ENCODE data around the gene SPARCL1. TPM values are rescaled to one million over a fixed set of nuclear protein-coding genes. Genes with fewer than 3 reads are reported as not detected.

Gene SPARCL1
- total RNA-seq, 1 donor from 2014 or later, result 10.0 TPM

DNA sequence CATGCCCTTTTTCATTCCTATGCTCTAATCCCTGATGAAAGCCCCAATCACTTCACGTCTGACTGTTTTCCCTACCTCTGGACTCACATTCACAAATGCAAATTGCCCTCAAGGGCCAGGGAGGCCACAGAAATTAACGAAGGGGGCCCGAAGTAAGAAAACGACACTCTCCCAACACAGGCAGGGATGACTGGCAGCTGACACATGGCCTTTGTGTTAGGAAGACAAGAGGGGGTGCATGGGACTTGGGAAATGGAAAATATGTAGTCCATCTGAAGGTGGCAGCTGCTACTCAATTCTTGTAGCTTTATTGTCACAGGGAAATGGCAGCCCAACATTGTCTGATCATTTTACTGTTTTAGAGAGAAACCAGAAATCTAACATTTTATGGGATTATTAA lies 12.3 kb upstream of the SPARCL1 start:
- no peak for DNase-seq (ENCODE audit: low read depth in 2 of 2)

DNA sequence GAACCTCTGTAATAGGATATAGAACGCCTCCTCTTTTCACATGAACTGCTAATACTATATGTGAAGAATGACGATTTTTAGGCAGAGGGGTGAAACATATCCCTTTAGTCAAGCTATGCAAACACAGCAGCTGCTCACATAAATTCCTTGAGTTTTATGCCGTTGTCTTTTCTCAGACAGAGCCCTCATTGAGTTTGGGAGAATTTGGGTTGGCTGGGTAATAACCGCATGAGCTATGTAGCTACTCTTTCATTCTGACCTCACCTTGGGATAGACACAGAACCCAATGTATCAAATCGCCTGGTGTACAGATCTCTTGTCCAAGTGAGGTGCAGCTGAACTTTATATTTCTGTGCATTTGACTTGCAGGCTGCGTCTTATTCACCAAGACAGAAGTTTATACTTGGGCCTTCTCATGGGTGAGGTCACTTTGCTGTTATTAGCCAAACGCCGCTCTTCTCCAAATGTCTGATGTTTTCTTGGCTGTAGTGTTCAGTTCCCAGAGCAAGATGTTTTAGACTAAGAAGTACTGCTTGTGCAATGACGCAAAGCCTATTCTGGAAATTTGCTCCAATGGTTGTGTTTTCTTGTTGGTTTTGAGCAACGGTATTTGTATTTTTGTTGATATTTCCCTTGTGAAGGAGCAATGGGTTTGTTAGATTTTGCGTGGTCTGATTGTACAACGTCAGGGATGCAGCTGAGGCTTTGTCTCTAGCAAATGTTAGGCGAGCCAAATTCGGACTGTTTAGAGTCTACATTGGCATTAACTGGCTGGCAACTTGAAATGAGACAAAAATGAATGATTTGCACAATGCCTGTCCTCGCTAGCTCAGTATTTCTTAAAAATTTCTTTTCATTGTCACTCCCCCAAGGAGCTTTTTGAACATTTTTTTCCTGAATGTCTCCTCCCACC lies 11.2 kb upstream of the SPARCL1 start:
- no peak for DNase-seq (ENCODE audit: low read depth in 2 of 2)

DNA sequence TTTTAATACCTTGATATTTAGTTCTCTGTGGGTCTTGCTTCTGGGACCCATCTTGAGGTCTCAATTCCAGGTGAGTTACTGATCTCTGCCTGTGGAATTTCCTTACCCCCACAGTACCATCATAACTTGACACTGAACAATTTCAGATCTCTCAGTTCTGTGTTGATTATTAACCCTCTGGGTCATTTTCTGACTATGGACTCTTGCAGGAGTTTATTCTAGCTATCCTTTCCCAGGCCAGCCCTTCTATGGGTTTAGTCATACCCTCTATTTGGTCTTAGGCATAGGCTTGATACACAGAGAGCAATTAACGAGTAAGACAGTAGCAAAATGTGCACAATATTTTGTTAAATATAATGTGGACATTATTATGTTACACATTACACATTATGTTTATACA lies 3.7 kb upstream of the SPARCL1 start:
- no peak for DNase-seq (ENCODE audit: low read depth in 2 of 2)

DNA sequence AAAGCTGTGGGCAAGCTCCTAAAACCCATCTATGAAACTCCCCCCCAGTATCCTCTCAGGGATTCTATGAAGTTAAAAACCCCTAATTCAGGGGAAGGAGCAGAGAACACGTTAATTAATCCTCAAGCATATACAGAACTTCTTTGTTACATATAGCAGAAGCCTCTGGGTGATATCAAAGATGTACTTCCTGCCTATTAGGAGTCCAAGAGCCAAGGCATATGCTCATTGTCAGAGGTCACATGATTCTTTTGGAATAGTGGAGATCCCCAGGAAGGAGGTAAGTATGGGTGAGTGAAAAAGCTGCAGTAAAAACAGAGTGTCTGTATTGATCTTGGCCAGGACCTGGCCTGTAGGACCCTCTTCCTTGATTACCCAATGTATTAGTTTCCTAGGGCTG lies 2.9 kb upstream of the SPARCL1 start:
- DNase-seq (ENCODE audit: low read depth in 2 of 2), result no peak

DNA sequence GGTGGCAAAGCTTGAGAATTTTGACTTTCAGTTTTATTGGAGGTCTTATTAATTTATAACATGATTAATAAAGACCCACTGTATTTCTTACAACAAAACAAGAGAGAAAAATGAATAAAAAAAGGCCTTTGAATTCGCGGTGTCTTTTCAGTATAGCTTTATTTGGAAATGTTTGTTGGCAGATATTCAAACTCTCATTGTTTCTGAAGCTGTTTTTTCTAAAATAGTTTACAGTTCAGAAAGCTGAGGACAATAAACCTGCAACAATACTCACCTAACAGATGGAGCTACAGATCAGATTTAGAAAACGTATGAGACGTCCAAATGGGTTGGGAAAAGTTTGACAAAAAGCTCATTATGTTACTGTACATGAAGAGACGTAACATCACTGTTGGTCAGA lies 2.4 kb upstream of the SPARCL1 start:
- DNase-seq (ENCODE audit: low read depth in 2 of 2), result peak in 1 of 2 donors; percentile 18

DNA sequence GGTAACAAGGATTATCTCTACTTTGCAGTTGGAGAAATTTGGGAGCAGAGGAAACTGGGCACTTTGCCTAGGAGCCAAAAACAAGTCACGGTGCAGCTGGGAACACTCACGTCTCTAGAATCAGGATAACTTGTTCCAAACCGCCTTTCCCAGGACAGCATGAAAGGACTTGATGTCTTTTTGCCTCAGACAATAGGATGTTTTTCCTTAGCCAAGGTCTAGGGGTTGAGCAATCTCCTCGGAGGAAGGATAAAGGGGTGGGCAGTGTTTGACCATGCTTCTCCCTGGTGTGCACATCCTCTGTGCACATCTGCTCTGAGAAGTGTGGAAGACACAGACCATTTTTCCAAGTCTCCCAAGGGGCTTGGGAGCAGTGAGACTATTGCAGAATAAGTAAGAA lies 1.7 kb upstream of the SPARCL1 start:
- peak in 1 of 2 donors; percentile 19 for DNase-seq (ENCODE audit: low read depth in 2 of 2)

DNA sequence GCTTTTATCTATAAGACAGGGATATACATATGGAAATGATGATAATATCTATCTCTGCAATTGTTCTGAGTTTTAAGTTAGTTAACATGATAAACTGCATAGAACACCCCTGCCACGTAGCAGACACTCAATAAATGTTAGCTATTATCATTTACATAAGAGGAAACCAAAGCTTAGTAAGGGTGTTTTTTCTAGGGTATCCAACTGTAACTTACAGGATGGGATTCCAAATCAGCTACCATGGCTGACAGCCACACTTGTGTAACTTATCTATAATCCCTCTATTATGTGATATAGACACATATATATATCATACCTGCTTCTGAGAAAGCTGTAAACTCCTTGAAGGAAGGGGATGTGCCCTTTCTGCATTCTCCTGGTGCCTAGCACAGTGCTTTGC lies 1.1 kb upstream of the SPARCL1 start:
- DNase-seq (ENCODE audit: low read depth in 2 of 2), result no peak

DNA sequence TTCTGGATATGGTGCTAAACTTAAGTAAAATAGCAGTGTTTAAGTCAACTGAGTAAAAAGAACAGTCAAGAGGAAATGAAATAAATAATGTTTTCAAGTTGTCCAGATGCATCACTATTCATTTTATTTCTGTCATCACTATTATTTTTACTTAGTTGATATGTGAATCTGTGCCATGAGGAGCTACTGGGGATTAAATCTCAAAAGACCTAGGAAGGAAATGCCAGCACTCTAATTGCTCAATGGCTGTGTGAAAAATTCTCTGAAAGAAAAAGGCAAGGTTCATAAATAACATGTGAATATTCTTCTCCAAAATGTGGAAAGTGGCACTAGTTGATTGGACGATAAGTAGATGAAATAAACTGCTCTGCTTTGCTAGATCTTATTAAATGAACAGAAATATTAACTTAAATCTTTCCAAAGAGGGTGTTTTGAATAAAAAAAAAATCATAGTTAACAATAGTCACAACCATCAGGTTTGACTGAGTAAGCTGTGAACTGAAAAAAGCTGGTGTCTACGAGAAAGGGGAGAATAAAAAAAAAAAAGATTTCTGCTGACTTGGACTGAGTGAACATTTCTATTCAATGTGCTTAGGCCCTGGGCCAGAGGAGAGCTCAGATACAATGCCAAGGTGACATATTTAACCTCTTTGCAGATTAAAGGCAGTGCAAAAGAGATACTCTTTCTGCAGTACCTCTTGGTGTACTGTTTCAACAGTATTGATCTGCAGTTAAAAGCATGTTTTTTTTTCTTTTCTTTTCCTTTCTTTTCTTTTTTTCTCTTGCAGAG lies 1.6 kb downstream of the SPARCL1 start:
- DNase-seq (ENCODE audit: low read depth in 2 of 2), result peak in 1 of 2 donors; percentile 10

DNA sequence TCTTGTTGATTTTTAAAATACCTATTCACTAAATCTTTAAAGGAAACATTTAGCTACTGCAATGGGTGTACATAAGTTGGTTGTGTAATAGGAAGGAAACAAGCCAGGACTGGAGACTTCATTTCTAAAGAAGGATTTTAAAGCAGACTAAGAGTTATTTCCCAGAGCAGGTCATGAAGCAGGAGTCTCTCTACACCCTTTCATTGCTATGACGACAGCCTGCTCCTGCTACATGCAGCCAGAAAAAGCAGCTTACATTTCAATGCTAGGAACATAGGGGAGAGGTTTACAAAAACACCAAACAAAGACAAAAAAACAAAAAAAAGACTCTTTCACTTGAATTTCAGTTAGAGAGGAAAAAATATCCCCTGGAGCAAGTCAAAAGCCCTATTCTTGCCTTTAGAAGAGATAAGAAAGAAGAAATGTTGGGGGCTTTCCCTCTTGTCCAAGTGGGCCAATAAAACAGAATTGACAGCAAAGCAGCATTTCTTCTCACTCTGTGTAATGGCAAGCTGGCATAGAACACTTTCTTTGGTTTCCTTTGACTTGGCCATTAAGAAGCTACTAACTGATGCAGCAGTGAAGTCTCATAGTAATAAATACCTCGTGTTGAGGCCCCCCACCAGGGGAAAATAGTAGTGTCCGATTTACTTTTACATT lies 3.4 kb downstream of the SPARCL1 start:
- no peak for DNase-seq (ENCODE audit: low read depth in 2 of 2)

DNA sequence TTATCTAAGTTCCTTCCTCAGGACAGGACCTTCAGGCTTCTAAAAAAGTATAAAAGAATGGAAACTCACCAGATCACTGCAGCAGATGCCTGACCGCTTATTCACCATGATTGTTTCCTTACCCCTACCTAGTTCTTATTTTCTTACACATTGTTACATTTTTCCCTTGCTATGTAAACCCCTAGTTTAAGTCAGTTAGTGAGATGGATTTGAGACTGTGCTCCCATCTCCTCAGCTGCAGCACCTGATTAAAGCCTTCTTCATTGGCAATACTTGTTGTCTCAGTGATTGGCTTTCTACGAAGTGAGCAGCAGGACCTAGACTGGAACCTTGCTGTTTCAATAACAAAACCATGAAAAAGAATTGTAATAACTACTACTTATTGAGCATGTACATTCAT lies 4.7 kb downstream of the SPARCL1 start:
- no peak for DNase-seq (ENCODE audit: low read depth in 2 of 2)

DNA sequence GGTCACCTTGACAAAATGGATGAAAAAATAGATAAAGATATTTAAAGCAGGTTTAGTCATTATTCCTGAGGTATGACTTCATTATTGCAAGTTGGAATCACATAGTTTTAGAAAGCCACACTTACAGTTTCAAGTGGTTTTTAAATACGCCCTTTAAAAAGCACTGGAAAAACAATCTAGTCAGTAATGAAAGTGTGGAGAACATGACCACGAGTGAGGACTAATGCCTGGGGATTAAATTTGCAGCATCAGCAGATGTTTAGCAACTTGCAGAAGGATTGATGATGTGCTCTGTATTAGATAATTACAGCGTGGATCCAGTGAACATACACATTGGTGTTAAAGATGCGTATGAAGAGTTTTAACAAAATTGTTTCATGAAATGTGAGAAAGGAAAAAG lies 5.9 kb downstream of the SPARCL1 start:
- no peak for DNase-seq (ENCODE audit: low read depth in 2 of 2)

DNA sequence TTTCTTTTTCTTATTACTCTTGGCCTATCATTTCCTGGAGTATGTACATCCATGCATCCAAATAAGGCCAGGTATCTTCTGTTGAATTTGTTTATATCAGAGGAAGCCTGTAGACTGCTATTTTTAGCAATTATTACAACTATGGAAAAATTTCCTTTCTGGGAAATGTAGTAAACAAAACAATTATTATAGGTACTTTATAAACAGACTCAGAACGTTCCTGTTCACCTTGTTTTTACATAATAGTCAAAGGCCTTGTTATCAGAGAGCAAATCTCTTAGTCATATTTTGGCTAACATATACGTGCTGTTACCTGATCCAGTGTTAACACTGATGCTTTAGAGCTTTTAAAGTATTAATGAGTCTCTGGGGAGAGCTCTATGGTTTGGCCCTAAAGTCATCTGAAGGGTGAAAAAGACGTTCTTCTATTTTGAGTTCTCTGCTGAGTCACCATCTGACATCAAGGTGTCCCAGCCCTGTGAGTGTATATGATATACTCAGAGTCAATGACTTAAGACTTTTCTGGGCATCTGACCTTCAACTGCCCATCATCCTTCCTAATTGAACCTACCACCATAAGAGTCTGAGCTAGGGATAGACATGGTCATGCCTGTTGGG lies 7.3 kb downstream of the SPARCL1 start:
- no peak for DNase-seq (ENCODE audit: low read depth in 2 of 2)

DNA sequence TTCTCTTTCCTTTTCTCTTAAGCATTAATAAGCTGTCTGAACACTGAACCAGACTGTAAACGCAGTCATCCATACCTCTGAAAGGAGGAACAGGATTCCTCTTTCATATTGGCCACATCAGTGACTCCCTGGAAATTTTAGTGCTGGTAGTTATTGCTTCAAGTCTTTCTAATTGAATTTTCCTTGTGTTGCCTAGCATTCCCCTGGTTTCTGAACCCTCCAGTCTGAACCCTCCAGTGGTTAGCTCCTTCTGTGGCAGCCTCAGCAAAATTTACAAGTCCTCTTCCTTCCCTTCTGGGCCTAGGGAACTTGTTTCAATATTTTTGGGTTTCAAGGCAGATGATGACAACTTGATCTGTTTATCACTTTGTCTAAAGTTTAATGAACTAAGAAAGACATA lies 7.9 kb downstream of the SPARCL1 start:
- DNase-seq (ENCODE audit: low read depth in 2 of 2), result no peak

DNA sequence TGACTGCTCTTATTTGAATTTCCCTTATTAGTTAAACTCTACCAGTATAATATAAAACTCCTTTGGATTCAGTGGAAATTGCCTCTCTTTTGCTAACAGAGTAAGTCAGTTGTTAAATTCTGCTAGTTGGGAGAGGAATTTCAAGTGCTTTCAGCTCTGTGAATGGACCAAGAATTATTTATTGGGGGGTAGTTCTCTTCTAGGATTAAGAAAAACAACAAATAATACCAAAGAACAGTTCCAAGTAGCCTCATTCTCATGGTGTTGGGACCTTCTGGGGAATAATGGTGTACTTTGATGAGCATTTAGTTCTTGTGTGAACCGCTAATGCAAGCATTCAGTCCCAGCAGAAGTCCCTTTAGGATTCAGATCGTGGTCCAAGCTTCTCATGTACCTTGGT lies 11.6 kb downstream of the SPARCL1 start:
- no peak for DNase-seq (ENCODE audit: low read depth in 2 of 2)

DNA sequence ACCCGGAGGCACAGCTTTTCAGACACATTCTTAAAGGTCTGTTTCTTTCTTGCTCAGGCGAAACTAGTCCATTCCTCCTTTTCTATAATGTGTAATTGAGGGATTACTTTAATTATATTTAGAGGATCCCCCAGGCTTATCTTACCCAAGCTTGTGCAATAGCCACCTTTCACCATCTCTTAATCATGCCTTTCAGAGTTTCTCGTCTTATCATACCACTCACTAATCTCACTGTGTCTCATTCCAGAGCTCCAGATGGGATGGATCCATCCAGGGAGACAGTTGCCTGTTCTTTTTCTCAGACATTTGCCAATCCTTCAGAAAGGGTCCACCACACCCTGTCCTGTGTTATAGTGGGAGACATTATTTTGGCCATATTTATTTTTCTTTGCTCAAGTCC lies 12.5 kb downstream of the SPARCL1 start:
- no peak for DNase-seq (ENCODE audit: low read depth in 2 of 2)

DNA sequence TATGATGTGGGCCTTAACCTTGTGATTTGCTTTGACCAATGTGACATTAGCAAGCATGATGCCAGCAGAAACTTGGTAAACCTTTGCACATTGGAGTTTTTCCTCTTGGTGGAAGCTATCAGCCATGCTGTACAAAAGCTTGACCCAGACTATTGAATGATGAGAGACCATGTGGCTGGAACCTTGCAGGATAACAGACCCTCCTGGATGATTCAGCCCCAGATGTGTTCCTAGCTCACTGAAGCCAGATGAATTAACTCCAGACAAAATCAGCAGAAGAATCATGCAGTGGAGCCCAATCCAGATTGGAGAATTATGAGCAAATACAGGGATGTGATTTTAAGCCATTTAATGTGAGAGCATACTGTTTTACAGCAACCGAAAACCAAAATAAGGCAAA lies 16.8 kb downstream of the SPARCL1 start:
- no peak for DNase-seq (ENCODE audit: low read depth in 2 of 2)

DNA sequence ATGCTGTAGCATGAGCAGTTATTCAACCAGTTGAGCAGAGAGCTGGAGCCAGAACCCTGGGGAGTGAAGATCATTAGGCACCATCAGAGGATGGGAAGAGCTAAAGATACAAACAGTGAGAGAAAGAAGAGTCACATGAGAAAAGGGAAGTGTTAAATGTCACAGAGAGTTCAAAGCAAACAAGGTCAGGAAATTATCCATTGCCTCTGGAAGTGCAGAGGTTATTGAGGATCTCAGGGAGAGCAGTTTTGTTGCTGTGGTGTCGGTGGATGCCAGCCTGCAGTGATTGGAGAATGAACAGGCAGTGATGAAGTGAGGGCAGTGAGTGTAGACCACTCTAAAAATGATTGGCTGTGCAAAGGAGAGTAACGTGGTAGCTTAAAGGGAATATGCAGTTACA lies 17.7 kb downstream of the SPARCL1 start:
- peak; percentile 27 to 83 for DNase-seq (ENCODE audit: low read depth in 2 of 2)

DNA sequence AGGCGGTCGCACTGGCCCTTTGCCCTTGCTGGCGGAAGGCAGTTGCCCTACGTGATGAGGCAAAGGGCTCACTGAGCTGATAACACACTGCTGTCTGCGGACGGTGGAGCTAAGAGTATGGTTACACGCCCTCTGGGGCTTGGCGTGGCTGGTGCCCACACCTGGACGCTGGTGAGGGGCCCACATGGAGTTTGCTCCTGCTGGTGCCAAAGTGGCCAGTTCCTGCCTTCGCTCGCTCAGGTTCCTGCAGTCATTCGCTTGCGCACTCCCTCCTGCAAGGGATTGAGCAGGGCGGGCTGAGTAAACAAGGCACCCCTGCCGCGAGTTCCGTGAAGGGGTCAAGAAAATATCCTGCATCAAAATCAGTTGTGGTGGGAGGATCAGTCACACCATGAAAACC lies 18.4 kb downstream of the SPARCL1 start:
- no peak for DNase-seq (ENCODE audit: low read depth in 2 of 2)

DNA sequence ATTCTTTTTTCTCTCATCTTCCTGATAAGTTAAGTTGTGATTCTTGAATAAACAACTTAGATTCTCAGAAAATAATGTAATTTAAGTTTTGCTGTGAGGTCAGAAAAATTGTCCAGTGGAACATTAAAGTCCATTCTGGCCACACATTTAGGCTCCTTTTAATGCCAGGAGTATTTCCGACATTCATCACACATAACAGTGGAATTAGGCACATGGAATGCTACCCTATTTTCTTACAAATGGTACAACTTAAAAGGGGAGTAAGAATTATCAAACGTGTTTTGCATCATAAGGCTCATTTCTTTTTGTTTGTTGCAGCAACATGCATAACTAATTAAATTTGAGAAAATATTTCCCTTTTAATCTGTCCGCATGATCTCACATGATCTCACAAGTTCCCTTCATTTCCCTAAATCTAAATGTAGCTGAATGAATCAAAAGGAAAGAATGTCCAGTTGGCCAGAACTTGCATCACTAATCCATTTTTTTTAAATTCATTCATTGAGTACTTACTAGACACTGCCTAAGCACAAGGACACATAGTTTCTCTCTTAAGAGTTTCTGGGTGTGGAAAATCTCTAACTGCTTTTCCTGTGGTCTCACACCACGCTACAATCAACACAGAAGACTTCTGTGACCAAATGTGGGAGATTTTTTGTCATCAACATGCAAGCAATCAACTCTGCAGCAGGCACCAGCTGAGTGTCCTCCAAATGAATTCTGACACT lies 22.0 kb downstream of the SPARCL1 start:
- peak in 1 of 2 donors; percentile 69 for DNase-seq (ENCODE audit: low read depth in 2 of 2)

DNA sequence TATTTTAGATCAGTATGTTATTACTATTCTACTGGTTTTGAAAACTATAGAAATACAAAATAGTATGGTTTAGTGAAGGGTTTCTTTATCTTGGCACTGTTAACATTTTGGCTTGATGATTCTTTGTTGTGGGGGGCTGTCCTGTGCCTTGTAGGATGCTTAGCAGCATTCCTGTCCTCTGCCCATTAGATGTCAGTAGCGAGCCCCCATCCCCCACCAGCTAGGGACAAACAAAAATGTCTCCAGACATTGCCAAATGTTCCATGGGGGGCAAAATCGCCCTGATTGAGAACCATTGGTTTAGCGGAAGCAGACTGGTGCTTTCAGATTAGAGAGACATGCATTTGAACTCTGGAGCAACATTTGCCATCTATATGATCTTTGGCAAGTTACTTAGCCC lies 23.3 kb downstream of the SPARCL1 start:
- DNase-seq (ENCODE audit: low read depth in 2 of 2), result no peak

DNA sequence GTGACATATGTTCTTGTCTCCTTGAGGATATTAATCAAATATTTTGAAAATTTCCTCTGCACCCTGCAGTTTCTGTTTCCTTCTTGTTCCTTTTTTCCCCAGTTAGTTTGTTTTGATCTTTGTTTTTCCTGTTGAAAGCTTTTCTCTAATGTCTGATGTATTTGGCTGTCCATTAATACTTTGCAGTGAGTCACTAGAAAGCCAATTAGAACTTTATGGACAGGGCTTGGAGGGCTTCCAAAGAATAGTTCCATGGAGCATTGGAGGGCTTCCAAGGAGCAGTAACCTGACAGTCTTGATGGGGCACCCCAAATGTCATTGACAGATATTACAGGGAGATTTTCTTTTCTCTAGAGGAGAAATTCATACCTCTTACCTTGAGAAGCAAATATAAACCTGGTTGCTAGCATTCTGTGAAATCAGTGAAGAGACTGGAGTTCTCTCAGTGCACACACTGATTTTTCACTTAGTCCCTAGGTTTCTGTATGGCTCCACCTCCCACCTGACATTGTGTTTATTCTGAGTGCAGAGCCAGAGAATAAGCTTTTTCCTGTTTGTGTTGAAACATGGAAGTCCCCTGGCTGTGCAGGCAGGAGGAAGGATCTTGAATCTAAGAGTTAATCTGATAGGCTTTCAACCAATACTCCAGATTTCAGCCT lies 26.5 kb downstream of the SPARCL1 start:
- peak; percentile 69 to 75 for DNase-seq (ENCODE audit: low read depth in 2 of 2)
